ENCODE measurements around the gene ACOXL.

The ACOXL gene

DNA sequence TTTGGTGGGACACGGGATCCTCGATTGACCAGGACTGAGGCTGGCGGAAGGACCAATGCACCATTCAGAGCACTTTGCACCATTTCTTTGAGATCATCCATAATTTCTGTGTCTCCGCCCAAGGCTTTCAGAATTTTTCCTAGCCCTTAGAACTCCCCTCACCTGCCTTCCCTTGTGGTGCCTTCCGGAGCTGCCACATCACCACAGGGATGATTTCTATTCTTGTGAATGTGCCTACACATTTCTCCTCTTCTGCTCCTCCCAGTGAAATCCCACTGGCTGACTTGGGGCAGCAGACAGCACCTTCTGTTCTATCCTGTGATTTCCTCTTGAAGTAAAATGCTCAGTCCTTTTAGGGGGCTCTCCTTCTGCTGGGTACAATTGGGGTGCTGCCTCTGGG lies 11.2 kb downstream of the ACOXL start:
- DNase-seq (ENCODE audit: low read depth, low spot score) = no peak
- CTCF ChIA-PET = no interaction called here
- TF ChIP-seq, protein P1, sequence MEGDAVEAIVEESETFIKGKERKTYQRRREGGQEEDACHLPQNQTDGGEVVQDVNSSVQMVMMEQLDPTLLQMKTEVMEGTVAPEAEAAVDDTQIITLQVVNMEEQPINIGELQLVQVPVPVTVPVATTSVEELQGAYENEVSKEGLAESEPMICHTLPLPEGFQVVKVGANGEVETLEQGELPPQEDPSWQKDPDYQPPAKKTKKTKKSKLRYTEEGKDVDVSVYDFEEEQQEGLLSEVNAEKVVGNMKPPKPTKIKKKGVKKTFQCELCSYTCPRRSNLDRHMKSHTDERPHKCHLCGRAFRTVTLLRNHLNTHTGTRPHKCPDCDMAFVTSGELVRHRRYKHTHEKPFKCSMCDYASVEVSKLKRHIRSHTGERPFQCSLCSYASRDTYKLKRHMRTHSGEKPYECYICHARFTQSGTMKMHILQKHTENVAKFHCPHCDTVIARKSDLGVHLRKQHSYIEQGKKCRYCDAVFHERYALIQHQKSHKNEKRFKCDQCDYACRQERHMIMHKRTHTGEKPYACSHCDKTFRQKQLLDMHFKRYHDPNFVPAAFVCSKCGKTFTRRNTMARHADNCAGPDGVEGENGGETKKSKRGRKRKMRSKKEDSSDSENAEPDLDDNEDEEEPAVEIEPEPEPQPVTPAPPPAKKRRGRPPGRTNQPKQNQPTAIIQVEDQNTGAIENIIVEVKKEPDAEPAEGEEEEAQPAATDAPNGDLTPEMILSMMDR (IDR thresholded peaks at IDR 0.05; ENCODE audit: insufficient read depth, low read length, missing control alignments) = no peak
- no peak overlapping the region for H3K4me3 ChIP-seq (ENCODE audit: low read depth, low read length)
- POLR2A ChIA-PET = no interaction called here

DNA sequence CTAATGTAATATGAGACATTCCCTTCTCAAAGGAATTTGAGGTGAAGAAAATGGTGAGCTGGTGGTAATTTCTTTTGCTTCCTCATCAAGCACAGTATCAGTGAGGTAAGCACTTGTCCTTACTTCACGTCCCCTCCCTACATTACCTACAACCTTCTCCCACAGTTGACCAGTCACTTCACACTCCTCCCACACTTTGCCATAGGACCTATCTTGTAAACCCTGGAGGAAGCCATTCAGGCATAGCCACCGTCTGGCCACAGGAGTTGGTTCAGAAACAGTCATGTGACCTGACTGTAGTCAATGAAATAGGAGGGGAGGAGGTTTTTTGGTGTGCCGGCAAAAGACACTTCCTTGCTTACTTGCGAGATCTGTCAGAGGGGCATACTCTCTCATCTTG lies 12.1 kb downstream of the ACOXL start:
- no peak for DNase-seq (ENCODE audit: low read depth, low spot score)
- H3K4me3 ChIP-seq (ENCODE audit: low read depth, low read length) = no peak overlapping the region
- TF ChIP-seq, protein P1 (IDR thresholded peaks at IDR 0.05; ENCODE audit: insufficient read depth, low read length, missing control alignments) = no peak
- POLR2A ChIA-PET = no interaction called here
- CTCF ChIA-PET = interaction anchor here (1.2 kb wide), 1 partner anchor 13 kb away, joined by 5 read pairs; no protein-coding TSS in a partner anchor

DNA sequence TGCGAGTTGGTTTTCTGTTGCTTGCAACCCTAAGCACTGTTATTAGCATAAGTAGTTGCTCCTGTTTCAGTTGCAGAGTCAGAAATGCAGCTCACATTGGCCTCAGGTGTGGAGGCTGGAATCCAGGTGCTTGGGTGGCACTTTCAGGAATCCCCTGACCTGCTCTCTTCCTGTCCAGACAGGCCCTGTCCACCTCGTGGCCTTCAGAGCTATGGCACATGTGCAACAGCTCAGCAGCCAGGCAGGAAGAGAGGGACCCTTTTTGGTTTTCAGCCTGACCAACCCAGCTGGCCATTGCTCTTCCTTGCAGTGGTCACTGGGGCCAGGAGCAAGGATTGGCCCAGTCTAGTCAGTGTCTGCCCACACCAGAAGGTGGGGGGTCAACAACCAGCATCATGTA lies 12.7 kb downstream of the ACOXL start:
- ChIA-PET POLR2A (no interaction called here), CTCF (interaction anchor here (0.7 to 1.2 kb wide), 2 partner anchors 10 to 12 kb away, joined by 3 to 5 read pairs; no protein-coding TSS in a partner anchor)
- no peak overlapping the region for H3K4me3 ChIP-seq (ENCODE audit: low read depth, low read length)
- TF ChIP-seq, protein P1 (IDR thresholded peaks at IDR 0.05; ENCODE audit: insufficient read depth, low read length, missing control alignments) = no peak
- DNase-seq (ENCODE audit: low read depth, low spot score) = no peak

DNA sequence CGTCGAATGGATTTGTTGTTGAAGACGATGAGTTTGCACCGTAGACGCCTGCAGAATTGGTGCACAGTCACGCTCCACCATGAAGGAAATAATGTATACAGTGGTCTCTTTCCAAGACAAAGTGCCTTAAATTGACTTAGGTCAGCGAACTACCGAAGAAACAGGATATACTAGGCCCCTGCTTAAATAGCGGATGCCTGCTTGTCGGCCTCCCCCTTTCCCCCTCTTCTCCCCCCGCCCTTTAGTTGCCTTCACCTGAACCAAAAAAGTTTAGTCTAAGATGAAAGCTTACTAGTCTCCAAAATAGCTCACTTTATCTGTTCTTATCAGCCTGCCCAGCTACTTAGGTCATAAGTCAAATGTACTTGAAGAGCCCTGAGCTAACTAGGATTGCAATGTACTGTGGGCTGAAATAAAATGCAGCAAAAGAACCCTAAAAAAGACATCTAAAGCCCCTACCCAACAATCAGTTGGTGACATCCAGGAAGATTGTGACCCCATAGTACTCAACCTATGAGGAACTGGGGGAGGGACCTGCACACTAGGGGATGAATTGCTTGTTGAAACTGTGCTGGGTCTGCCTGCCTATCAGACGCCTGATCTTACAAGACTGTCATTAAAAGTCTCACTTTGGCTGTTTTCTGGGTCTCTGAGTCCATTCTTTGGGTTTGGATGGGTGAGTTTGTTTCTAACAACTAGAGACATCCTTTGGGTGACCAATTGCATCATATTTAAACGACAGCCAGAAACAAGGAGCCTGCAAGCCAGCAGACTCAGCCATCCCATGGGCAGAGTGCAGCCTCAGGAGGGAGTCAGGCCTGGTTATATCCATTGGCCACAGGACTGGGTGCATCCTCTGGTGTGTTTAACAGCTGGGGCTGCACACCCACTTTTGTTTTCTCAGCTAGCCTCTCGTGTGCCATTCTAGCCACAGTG lies 14.5 kb downstream of the ACOXL start:
- TF ChIP-seq, protein P1 (IDR thresholded peaks at IDR 0.05; ENCODE audit: insufficient read depth, low read length, missing control alignments) = no peak
- POLR2A ChIA-PET = no interaction called here
- CTCF ChIA-PET = interaction anchor here (1.1 kb wide), 1 partner anchor 9 kb away, joined by 4 read pairs; no protein-coding TSS in a partner anchor
- H3K4me3 ChIP-seq (ENCODE audit: low read depth, low read length) = no peak overlapping the region
- DNase-seq (ENCODE audit: low read depth, low spot score) = no peak

- ChIA-PET CTCF (interaction anchor here (1.1 kb wide), 1 partner anchor 8 kb away, joined by 4 read pairs; no protein-coding TSS in a partner anchor), POLR2A (no interaction called here)
- no peak for DNase-seq (ENCODE audit: low read depth, low spot score)
- TF ChIP-seq, protein P1 (IDR thresholded peaks at IDR 0.05; ENCODE audit: insufficient read depth, low read length, missing control alignments) = no peak
- H3K4me3 ChIP-seq (ENCODE audit: low read depth, low read length) = no peak overlapping the region
Measured at GRCh38 chr2:110747522-110748488, 15.4 kb downstream of the ACOXL start.

Measured in AG04449 (cell line).